Nephron progenitor cell (in vitro differentiated cells): ENCODE data around the gene ITGA3.

Experiments
- DNase-seq: peaks from one replicate; pipeline ENCODE4 v3.0.0; 2021
- H3K27ac Mint-ChIP-seq: 2 replicates; pipeline ENCODE4 v1.8.0; 2021; ENCODE audit warnings: mild to moderate bottlenecking, moderate library complexity, mixed read lengths
- H3K27me3 Mint-ChIP-seq: 2 replicates; pipeline ENCODE4 v1.8.0; 2021; ENCODE audit warnings: mild to moderate bottlenecking, low read depth, mixed read lengths; ENCODE audit not compliant: poor library complexity
- H3K36me3 Mint-ChIP-seq: 2 replicates; pipeline ENCODE4 v1.8.0; 2021; ENCODE audit warnings: low read depth, mixed read lengths
- H3K4me1 Mint-ChIP-seq: 2 replicates; pipeline ENCODE4 v1.8.0; 2021; ENCODE audit warnings: mixed read lengths
- H3K4me3 Mint-ChIP-seq: 2 replicates; pipeline ENCODE4 v1.8.0; 2021; ENCODE audit warnings: mild to moderate bottlenecking, moderate library complexity, mixed read lengths
- H3K9me3 Mint-ChIP-seq: 2 replicates; pipeline ENCODE4 v1.8.0; 2021; ENCODE audit warnings: mild to moderate bottlenecking, moderate library complexity, mixed read lengths
- CTCF ChIP-seq: fragments of 200-600 bp; sonication (generic); IDR thresholded peaks from 2 replicates; pipeline ENCODE4 v1.5.0; 2021; ENCODE audit warnings: antibody characterized with exemption

Gene ITGA3

GRCh38 chr17:50056961-50057330 is 1.0 kb downstream of the ITGA3 start:
- Mint-ChIP-seq H3K36me3 (no peaks in the 10 kb centered on the region), H3K27ac (no peak overlapping the region), H3K27me3 (peaks cover 49% of the 10 kb centered on the region), H3K4me3 (peak overlapping the region; percentile 85), H3K4me1 (peaks cover 65% of the 10 kb centered on the region), H3K9me3 (no peaks in the 10 kb centered on the region)
- no peak for TF ChIP-seq CTCF
- peak; percentile 27 for DNase-seq

GRCh38 chr17:50057521-50057991 is 1.6 kb downstream of the ITGA3 start:
- H3K4me3 Mint-ChIP-seq: peak overlapping the region; percentile 85
- peaks cover 49% of the 10 kb centered on the region for H3K27me3 Mint-ChIP-seq
- TF ChIP-seq CTCF: no peak
- H3K9me3 Mint-ChIP-seq: no peaks in the 10 kb centered on the region
- no peak for DNase-seq
- H3K36me3 Mint-ChIP-seq: no peaks in the 10 kb centered on the region
- no peak overlapping the region for H3K27ac Mint-ChIP-seq
- H3K4me1 Mint-ChIP-seq: peaks cover 59% of the 10 kb centered on the region

GRCh38 chr17:50058296-50058953 is 2.5 kb downstream of the ITGA3 start:
- no peaks in the 10 kb centered on the region for H3K36me3 Mint-ChIP-seq
- H3K4me1 Mint-ChIP-seq: peaks cover 53% of the 10 kb centered on the region
- no peak overlapping the region for H3K4me3 Mint-ChIP-seq
- H3K27me3 Mint-ChIP-seq: peaks cover 49% of the 10 kb centered on the region
- no peak for TF ChIP-seq CTCF
- H3K9me3 Mint-ChIP-seq: no peaks in the 10 kb centered on the region
- no peak for DNase-seq
- no peak overlapping the region for H3K27ac Mint-ChIP-seq

- no peak overlapping the region for H3K4me3 Mint-ChIP-seq
Measured at GRCh38 chr17:50059256-50059655, 3.3 kb downstream of the ITGA3 start.

GRCh38 chr17:50059759-50060273 is 3.9 kb downstream of the ITGA3 start:
- Mint-ChIP-seq H3K36me3 (no peaks in the 10 kb centered on the region), H3K27ac (peak overlapping the region; percentile 73), H3K4me3 (no peak overlapping the region), H3K27me3 (peaks cover 55% of the 10 kb centered on the region), H3K9me3 (no peaks in the 10 kb centered on the region), H3K4me1 (peaks cover 56% of the 10 kb centered on the region)
- DNase-seq: no peak
- no peak for TF ChIP-seq CTCF

More at GRCh38 chr17:50059256-50059655, 3.3 kb downstream of the ITGA3 start:
- H3K4me1 Mint-ChIP-seq: peaks cover 53% of the 10 kb centered on the region
- DNase-seq: no peak
- H3K36me3 Mint-ChIP-seq: no peaks in the 10 kb centered on the region
- H3K27ac Mint-ChIP-seq: peak overlapping the region; percentile 73
- no peaks in the 10 kb centered on the region for H3K9me3 Mint-ChIP-seq
- TF ChIP-seq CTCF: no peak
- H3K27me3 Mint-ChIP-seq: peaks cover 54% of the 10 kb centered on the region
